Measurements from ENCODE around the gene GALNT2. TPM values are rescaled to one million over a fixed set of nuclear protein-coding genes. Genes with fewer than 3 reads are reported as not detected.
A peak's percentile ranks its signal among the peaks of the same experiment; 100 is the strongest.

GALNT2 gene
- total and polyA plus RNA-seq, 2 of the 4 experiments (the other 2 are of a cell fraction): 50.4 to 189 TPM

- Histone ChIP-seq H3K9me3 (ENCODE audit: control insufficient read depth, insufficient read depth, low read length) (no peaks in the 10 kb centered on the region), H3K27ac (ENCODE audit: insufficient read depth, low read length) (no peak overlapping the region), H4K20me1 (ENCODE audit: insufficient read depth, low read length) (peaks cover 82% of the 10 kb centered on the region), H3K4ac (ENCODE audit: low read depth, low read length) (no peak overlapping the region), H3K79me1 (ENCODE audit: low read depth in 1 of 2, low read length in 2 of 2) (peaks cover 57 to 93% of the 10 kb centered on the region in 2 experiments), H3K14ac (replicated peaks; ENCODE audit: low read depth, low read length) (no peak overlapping the region), H3K23ac (ENCODE audit: low read depth, low read length) (no peak overlapping the region), H3K4me1 (ENCODE audit: control insufficient read depth, insufficient read depth, low read length) (peaks cover 22% of the 10 kb centered on the region), H2BK5ac (ENCODE audit: low read depth, low read length, poor library complexity, severe bottlenecking) (no peak overlapping the region), H3K4me3 (ENCODE audit: insufficient read depth, low read depth, low read length) (no peak overlapping the region), H4K5ac (ENCODE audit: low read depth, low read length) (no peak overlapping the region), H2BK20ac (ENCODE audit: low read depth, low read length) (no peak overlapping the region), H2AK5ac (ENCODE audit: low read depth, low read length) (no peak overlapping the region), H2BK15ac (ENCODE audit: low read depth, low read length) (no peak overlapping the region), H3K9me1 (ENCODE audit: insufficient read depth, low read length) (peaks cover 17% of the 10 kb centered on the region), H3K27me3 (ENCODE audit: control insufficient read depth, insufficient read depth, low read length) (no peaks in the 10 kb centered on the region), H2BK120ac (ENCODE audit: low read depth, low read length) (no peak overlapping the region), H2AFZ (replicated peaks; ENCODE audit: low read length, poor library complexity) (no peak overlapping the region), H4K8ac (ENCODE audit: low read depth in 2 of 2, low read length in 2 of 2) (no peak overlapping the region), H3K36me3 (ENCODE audit: control insufficient read depth, insufficient read depth, low read length) (peaks cover 2% of the 10 kb centered on the region), H3K18ac (ENCODE audit: low read depth, low read length) (no peak overlapping the region), H4K91ac (ENCODE audit: insufficient read depth, low read depth, low read length) (no peak overlapping the region), H3K4me2 (ENCODE audit: low read depth, low read length) (no peak overlapping the region), H3K56ac (ENCODE audit: extremely low read depth, insufficient read depth, low read length) (no peak overlapping the region), H3K9ac (ENCODE audit: low read depth, low read length) (no peak overlapping the region), H2AK9ac (replicated peaks; ENCODE audit: low read depth, low read length, poor library complexity) (no peak overlapping the region)
- intact Hi-C loops (cut with micrococcal nuclease): no loop called here
- DNase-seq (no peak), ATAC-seq (ENCODE audit: low read depth) (no peak)
- BruUV-seq (replicated peaks): no TSS peak
- 96% methylated on average over 5 of the region's 25 CpGs; no CpG with 5 or more reads in 1 of the 2 experiments for WGBS, 2 experiments (ENCODE audit: extremely low coverage in 2 of 2, insufficient read length in 1 of 2)
- POLR2A ChIA-PET (ENCODE audit: unreplicated experiment): no interaction called here
- dilution Hi-C loops (cut with HindIII; ENCODE audit: low sequenced_read_pairs, unreplicated experiment): no loop called here
- CTCF ChIA-PET: no interaction called here
- no peak for TF ChIP-seq POLR2A (IDR thresholded peaks at IDR 0.05; ENCODE audit: low read depth, low read length)
- TF ChIP-seq MAFK (IDR thresholded peaks at IDR 0.05; ENCODE audit: low read depth, low read length): peak; percentile 42; the same call in 1 of the 2 replicates
- TF ChIP-seq RAD21 (IDR thresholded peaks at IDR 0.05; ENCODE audit: low read length): no peak
- no peak for TF ChIP-seq USF2 (IDR thresholded peaks at IDR 0.05; ENCODE audit: low read depth, low read length)
- no peak for TF ChIP-seq SMC3 (IDR thresholded peaks at IDR 0.05; ENCODE audit: low read depth, low read length)
- no peak for TF ChIP-seq CHD1 (IDR thresholded peaks at IDR 0.05; ENCODE audit: low read depth, low read length)
- TF ChIP-seq BHLHE40 (IDR thresholded peaks at IDR 0.05; ENCODE audit: low read depth, low read length): no peak
- in situ Hi-C loops (cut with MboI; ENCODE audit: low sequenced_read_pairs): no loop called here
Observed at GRCh38 chr1:230127105-230128054, 60.3 kb downstream of the GALNT2 start.

Measured in IMR-90 (cell line).